HepG2 (cell line): ENCODE results near the gene MRPL20. TPM values are rescaled to one million over a fixed set of nuclear protein-coding genes. Genes with fewer than 3 reads are reported as not detected.

Experiments
- ATF4 ChIP-seq, 2 experiments: fragments of 450-650 bp in 1 of 2; sonication (generic) in 1 of 2; formaldehyde crosslinking; IDR thresholded peaks; 2 replicates each; pipeline versions ENCODE4 v1.5.0 to v1.8.0; 2020 to 2022; ENCODE audit warnings: mild to moderate bottlenecking in 1 of 2, missing genetic modification reagents in 1 of 2
- FOXM1 ChIP-seq: sonication (generic); formaldehyde crosslinking; IDR thresholded peaks from 2 replicates; pipeline ENCODE4 v1.5.0; 2020; ENCODE audit warnings: missing genetic modification reagents
- IRX3 ChIP-seq: sonication (generic); formaldehyde crosslinking; IDR thresholded peaks from 2 replicates; pipeline ENCODE4 v1.8.1; 2023; ENCODE audit warnings: mild to moderate bottlenecking, low read depth, missing genetic modification reagents, borderline replicate concordance
- ISL2 ChIP-seq: sonication (generic); formaldehyde crosslinking; IDR thresholded peaks from 2 replicates; pipeline ENCODE4 v1.5.0; 2020; ENCODE audit warnings: missing genetic modification reagents
- KDM6A ChIP-seq: IDR thresholded peaks from 2 replicates; pipeline ENCODE4 v1.6.1; 2016; ENCODE audit warnings: low read depth
- MBD4 ChIP-seq: IDR thresholded peaks from 2 replicates; pipeline ENCODE4 v1.6.1; 2012; ENCODE audit warnings: low read length, inconsistent platforms, borderline replicate concordance
- NAIF1 ChIP-seq: sonication (generic); formaldehyde crosslinking; IDR thresholded peaks from 2 replicates; pipeline ENCODE4 v1.5.0; 2020; ENCODE audit warnings: mild to moderate bottlenecking, missing genetic modification reagents, borderline replicate concordance
- NFATC3 ChIP-seq: sonication (generic); formaldehyde crosslinking; IDR thresholded peaks from 2 replicates; pipeline ENCODE4 v1.5.1; 2020; ENCODE audit warnings: mild to moderate bottlenecking, missing genetic modification reagents
- NR2F6 ChIP-seq, 2 experiments: IDR thresholded peaks; 2 replicates each; pipeline ENCODE4 v1.6.1; 2016; ENCODE audit warnings: antibody characterized with exemption in 1 of 2, mild to moderate bottlenecking in 1 of 2
- ONECUT2 ChIP-seq: sonication (generic); formaldehyde crosslinking; IDR thresholded peaks from 2 replicates; pipeline ENCODE4 v1.4.0; 2020; ENCODE audit warnings: missing genetic modification reagents
- POLR2AphosphoS5 ChIP-seq: IDR thresholded peaks from 2 replicates; pipeline ENCODE4 v1.6.1; 2012; ENCODE audit warnings: low read depth, low read length
- RORA ChIP-seq: sonication (generic); formaldehyde crosslinking; IDR thresholded peaks from 2 replicates; pipeline ENCODE4 v1.5.0; 2020; ENCODE audit warnings: mild to moderate bottlenecking, missing genetic modification reagents, moderate library complexity
- SNAPC4 ChIP-seq: sonication (generic); formaldehyde crosslinking; IDR thresholded peaks from 2 replicates; pipeline ENCODE4 v1.4.0; 2020; ENCODE audit warnings: mild to moderate bottlenecking, missing genetic modification reagents
- TBL1XR1 ChIP-seq: fragments of 150-350 bp; IDR thresholded peaks from 2 replicates; pipeline ENCODE4 v1.6.1; 2014; ENCODE audit warnings: borderline replicate concordance, low read length; ENCODE audit not compliant: partially characterized antibody
- ZBTB25 ChIP-seq: IDR thresholded peaks from 2 replicates; pipeline ENCODE4 v1.6.1; 2018; ENCODE audit warnings: missing genetic modification reagents
- ZC3H13 ChIP-seq: sonication (generic); formaldehyde crosslinking; IDR thresholded peaks from 2 replicates; pipeline ENCODE4 v1.8.1; 2023; ENCODE audit warnings: mild to moderate bottlenecking, missing genetic modification reagents, moderate library complexity
- ZFY ChIP-seq: sonication (generic); formaldehyde crosslinking; IDR thresholded peaks from 2 replicates; pipeline ENCODE4 v1.4.0; 2020; ENCODE audit warnings: missing genetic modification reagents
- ZNF543 ChIP-seq: sonication (generic); formaldehyde crosslinking; IDR thresholded peaks from 2 replicates; pipeline ENCODE4 v1.4.0; 2020; ENCODE audit warnings: mild to moderate bottlenecking, missing genetic modification reagents
- ZNF607 ChIP-seq: sonication (generic); formaldehyde crosslinking; IDR thresholded peaks from 2 replicates; pipeline ENCODE4 v1.5.1; 2020; ENCODE audit warnings: missing genetic modification reagents, mild to moderate bottlenecking, borderline replicate concordance
- ZSCAN25 ChIP-seq: sonication (generic); formaldehyde crosslinking; IDR thresholded peaks from 2 replicates; pipeline ENCODE4 v1.8.0; 2022; ENCODE audit warnings: mild to moderate bottlenecking, missing genetic modification reagents
- polyA plus RNA-seq, 8 experiments: library from polyadenylated mRNA; depleted of rRNA in 3 of 8; stranded (reverse) in 7 of 8; unstranded in 1 of 8; fragments of >200 nt; fragmentation: Illumina TruSeq in 4 of 8; extraction: Trizol in 4 of 8; gene quantifications; 2 replicates each; pipeline versions ENCODE4 v1.2.1 to v1.2.3, GENCODE V29; 2011 to 2016; ENCODE audit warnings: low read depth in 4 of 8, missing spikeins in 1 of 8, mixed read lengths in 1 of 8; ENCODE audit not compliant: insufficient read depth in 1 of 8
- total RNA-seq, 5 experiments: library from RNA; depleted of rRNA; stranded (reverse); fragments of >200 nt; fragmentation: Illumina TruSeq; extraction: Trizol; gene quantifications; 2 replicates each; pipeline ENCODE4 v1.2.3, GENCODE V29; 2016; ENCODE audit warnings: low read depth in 1 of 5

The MRPL20 gene
- total and polyA plus RNA-seq, 2 of the 13 experiments (the other 11 are each of a cell fraction or from before 2014, with no cell fraction given) = 59.2 to 127 TPM

GRCh38 chr1:1374929-1375662, 32.0 kb downstream of the MRPL20 start, which contains the start of gene AURKAIP1 (continued):
- TF ChIP-seq MBD4 (no peak), ZSCAN25 (CRISPR knock-in tag) (peak; percentile 90), IRX3 (CRISPR knock-in tag) (peak; percentile 66; the same call in 1 of the 2 replicates), ONECUT2 (CRISPR knock-in tag) (no peak), ZBTB25 (CRISPR knock-in tag) (peak; percentile 99), ZC3H13 (peak; percentile 91; the same call in 1 of the 2 replicates), NR2F6 (IDR thresholded peaks at IDR 0.05) (no peak), NR2F6 (CRISPR knock-in tag; IDR thresholded peaks at IDR 0.05) (peak; percentile 76), POLR2AphosphoS5 (peak; percentile 62; the same call in 1 of the 2 replicates), ISL2 (CRISPR knock-in tag) (peak; percentile 90), NAIF1 (peak; percentile 49; the same call in 1 of the 2 replicates), ZFY (CRISPR knock-in tag) (peak; percentile 96), ZNF543 (CRISPR knock-in tag) (peak; percentile 96; the same call in 1 of the 2 replicates), ATF4 (CRISPR knock-in tag; IDR thresholded peaks at IDR 0.05) (peak in 1 of 2 experiments; percentile 81; a peak in 1 of 4 replicates), RORA (CRISPR knock-in tag) (no peak), KDM6A (0 out of 2 replicates have a peak, but pooled peaks have one; percentile 3), ZNF607 (peak; percentile 93), SNAPC4 (no peak), TBL1XR1 (peak; percentile 61), FOXM1 (CRISPR knock-in tag) (no peak), NFATC3 (CRISPR knock-in tag) (0 out of 2 replicates have a peak, but pooled peaks have one; percentile 49)
